IMR-90 (cell line): ENCODE data around the gene CDK1. TPM values are rescaled to one million over a fixed set of nuclear protein-coding genes. Genes with fewer than 3 reads are reported as not detected.

ENCODE experiments used
- ATAC-seq: fragments of 200-7000 bp; cut with Tn5 transposase; 2 replicates; pipeline ENCODE4 v1.9.1; 2020; ENCODE audit warnings: low read depth, mild to moderate bottlenecking, moderate library complexity
- BruUV-seq: library from RNA; stranded (reverse); fragments of 400-500 nt; replicated peaks from 2 replicates; lab custom pipeline; 2021; lab: Mats Ljungman, UMichigan
- CTCF ChIA-PET: fragments of 300-600 bp; formaldehyde crosslinking; extraction: SDS; loops from one replicate; lab custom pipeline; 2021; ENCODE audit warnings: antibody characterized with exemption; lab: Yijun Ruan, JAX
- POLR2A ChIA-PET: fragments of 300-600 bp; sonication (Branson Sonifier 250); formaldehyde crosslinking; loops from one replicate; lab custom pipeline; 2022; ENCODE audit warnings: antibody characterized with exemption; ENCODE audit not compliant: unreplicated experiment; lab: Charles Lee
- DNase-seq: peaks from one replicate; pipeline ENCODE4 v3.0.0; 2013
- H2AFZ ChIP-seq: replicated peaks from 2 replicates; pipeline ENCODE3; 2013; ENCODE audit warnings: low read length, mild to moderate bottlenecking; ENCODE audit not compliant: poor library complexity
- H2AK5ac ChIP-seq: 2 replicates; pipeline ENCODE4 v1.6.1; 2013; ENCODE audit warnings: low read depth, low read length, inconsistent platforms
- H2AK9ac ChIP-seq: replicated peaks from 2 replicates; pipeline ENCODE3; 2013; ENCODE audit warnings: mild to moderate bottlenecking, low read depth, low read length, moderate library complexity; ENCODE audit not compliant: poor library complexity
- H2BK120ac ChIP-seq: 2 replicates; pipeline ENCODE4 v1.6.1; 2013; ENCODE audit warnings: low read depth, low read length, inconsistent platforms
- H2BK15ac ChIP-seq: 3 replicates; pipeline ENCODE4 v1.6.1; 2013; ENCODE audit warnings: low read depth, low read length, inconsistent platforms
- H2BK20ac ChIP-seq: 2 replicates; pipeline ENCODE4 v1.6.1; 2013; ENCODE audit warnings: low read depth, mild to moderate bottlenecking, inconsistent platforms, low read length, moderate library complexity
- H2BK5ac ChIP-seq: 2 replicates; pipeline ENCODE4 v1.6.1; 2013; ENCODE audit warnings: mild to moderate bottlenecking, low read depth, low read length, inconsistent platforms; ENCODE audit not compliant: poor library complexity, severe bottlenecking
- H3K14ac ChIP-seq: replicated peaks from 2 replicates; pipeline ENCODE4 v1.6.1; 2013; ENCODE audit warnings: low read depth, low read length, inconsistent platforms
- H3K18ac ChIP-seq: 2 replicates; pipeline ENCODE4 v1.6.1; 2013; ENCODE audit warnings: low read depth, low read length, control low read depth
- H3K23ac ChIP-seq: 2 replicates; pipeline ENCODE4 v1.6.1; 2013; ENCODE audit warnings: low read depth, low read length, inconsistent platforms
- H3K27ac ChIP-seq: 2 replicates; pipeline ENCODE4 v1.5.1; 2013; ENCODE audit warnings: mild to moderate bottlenecking, control low read depth, low read length; ENCODE audit not compliant: insufficient read depth
- H3K27me3 ChIP-seq: 2 replicates; pipeline ENCODE4 v1.6.1; 2013; ENCODE audit warnings: low read length; ENCODE audit not compliant: control insufficient read depth, insufficient read depth
- H3K36me3 ChIP-seq: 2 replicates; pipeline ENCODE4 v1.6.1; 2013; ENCODE audit warnings: low read length, mixed read lengths; ENCODE audit not compliant: control insufficient read depth, insufficient read depth
- H3K4ac ChIP-seq: 2 replicates; pipeline ENCODE4 v1.6.1; 2013; ENCODE audit warnings: low read depth, low read length, inconsistent platforms
- H3K4me1 ChIP-seq: 2 replicates; pipeline ENCODE4 v1.6.1; 2013; ENCODE audit warnings: low read length, mixed read lengths; ENCODE audit not compliant: control insufficient read depth, insufficient read depth
- H3K4me2 ChIP-seq: 2 replicates; pipeline ENCODE4 v1.6.1; 2013; ENCODE audit warnings: low read depth, mild to moderate bottlenecking, control low read depth, low read length, moderate library complexity
- H3K4me3 ChIP-seq: 2 replicates; pipeline ENCODE4 v1.5.1; 2013; ENCODE audit warnings: low read depth, mild to moderate bottlenecking, control low read depth, low read length, moderate library complexity; ENCODE audit not compliant: insufficient read depth
- H3K56ac ChIP-seq: 2 replicates; pipeline ENCODE4 v1.6.1; 2013; ENCODE audit warnings: low read length, inconsistent platforms; ENCODE audit not compliant: insufficient read depth; ENCODE audit errors: extremely low read depth
- H3K79me1 ChIP-seq, 2 experiments: 2 replicates each; pipeline ENCODE4 v1.6.1; 2013; ENCODE audit warnings: low read length in 2 of 2, inconsistent platforms in 1 of 2, low read depth in 1 of 2
- H3K9ac ChIP-seq: 2 replicates; pipeline ENCODE4 v1.6.1; 2013; ENCODE audit warnings: low read depth, low read length, control low read depth
- H3K9me1 ChIP-seq: 2 replicates; pipeline ENCODE4 v1.6.1; 2013; ENCODE audit warnings: low read length, inconsistent platforms; ENCODE audit not compliant: insufficient read depth
- H3K9me3 ChIP-seq: 2 replicates; pipeline ENCODE4 v1.6.1; 2013; ENCODE audit warnings: low read length; ENCODE audit not compliant: control insufficient read depth, insufficient read depth
- H4K20me1 ChIP-seq: 2 replicates; pipeline ENCODE4 v1.6.1; 2013; ENCODE audit warnings: low read length, inconsistent platforms; ENCODE audit not compliant: insufficient read depth
- H4K5ac ChIP-seq: 2 replicates; pipeline ENCODE4 v1.6.1; 2013; ENCODE audit warnings: mild to moderate bottlenecking, low read depth, low read length, control low read depth
- H4K8ac ChIP-seq, 2 experiments: 2 replicates each; pipeline ENCODE4 v1.6.1; 2013; ENCODE audit warnings: low read depth in 2 of 2, low read length in 2 of 2, control low read depth in 1 of 2, inconsistent platforms in 1 of 2
- H4K91ac ChIP-seq: 2 replicates; pipeline ENCODE4 v1.6.1; 2013; ENCODE audit warnings: low read depth, low read length, inconsistent platforms; ENCODE audit not compliant: insufficient read depth
- CHD1 ChIP-seq: IDR thresholded peaks from 2 replicates; pipeline ENCODE4 v1.6.1; 2012; ENCODE audit warnings: low read depth, low read length, improper control_type of control experiment
- MXI1 ChIP-seq: IDR thresholded peaks from 2 replicates; pipeline ENCODE4 v1.6.1; 2012; ENCODE audit warnings: low read depth, mild to moderate bottlenecking, low read length, moderate library complexity, borderline replicate concordance
- WGBS, 2 experiments: methylation state at CpG; one replicate each; pipeline versions ENCODE4 v1.1.5 to v1.1.7; 2013; ENCODE audit warnings: missing lambda C conversion rate in 2 of 2; ENCODE audit not compliant: insufficient read length in 1 of 2; ENCODE audit errors: extremely low coverage in 2 of 2; 5-methylcytosine and 5-hydroxymethylcytosine counted together
- dilution Hi-C: fragments of 300-500 bp; cut with HindIII; formaldehyde crosslinking; loops from one replicate; pipeline ENCODE4 v1.14.3; 2018; ENCODE audit warnings: low sequenced_read_pairs; ENCODE audit not compliant: unreplicated experiment
- in situ Hi-C: fragments of 300-500 bp; cut with MboI; formaldehyde crosslinking; loops from 3 replicates; pipeline ENCODE4 v1.14.3; 2019; ENCODE audit warnings: low sequenced_read_pairs, inconsistent platforms, mixed read lengths
- intact Hi-C: fragments of 100-400 bp; cut with micrococcal nuclease; formaldehyde crosslinking; loops from 2 replicates; pipeline ENCODE4 v1.10.0; 2022
- polyA plus RNA-seq, 3 experiments: library from polyadenylated mRNA; depleted of rRNA; stranded (reverse); fragments of >200 nt; gene quantifications; 2 replicates each; pipeline ENCODE4 v1.2.3, GENCODE V29; 2012; ENCODE audit warnings: low replicate concordance in 1 of 3
- total RNA-seq: library from RNA; depleted of rRNA; stranded (reverse); fragments of >200 nt; gene quantifications from 2 replicates; pipeline ENCODE4 v1.2.3, GENCODE V29; 2012

CDK1 gene
- total and polyA plus RNA-seq, 2 of the 4 experiments (the other 2 are of a cell fraction): 21.9 to 28.1 TPM

DNA sequence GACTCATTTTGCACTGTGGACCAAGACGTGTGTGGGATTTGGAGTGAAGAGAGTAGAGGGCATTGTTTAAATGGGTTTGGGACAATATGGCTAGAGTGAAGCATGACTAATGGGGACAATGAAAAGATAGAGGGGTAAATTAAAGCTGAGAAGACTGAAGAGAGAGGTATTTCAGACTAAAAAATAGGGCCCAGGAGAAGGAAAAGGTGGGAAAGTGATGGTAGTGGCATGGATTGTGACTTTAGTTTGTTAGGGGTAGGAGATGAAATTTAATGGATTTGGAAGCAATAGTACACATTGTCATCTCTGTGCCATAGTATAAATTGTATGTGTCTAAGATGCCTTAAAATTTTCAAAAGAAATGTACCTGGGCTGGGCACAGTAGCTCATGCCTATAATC, 18.2 kb downstream of the CDK1 start:
- ChIA-PET CTCF (no interaction called here), POLR2A (no interaction called here)
- DNase-seq (no peak), ATAC-seq (no peak)
- H4K91ac ChIP-seq: no peak overlapping the region
- in situ Hi-C loops: no loop called here
- WGBS, 2 experiments: 100% methylated on average over 1 of the region's 1 CpG; no CpG with 5 or more reads in 1 of the 2 experiments
- intact Hi-C loops: no loop called here
- H2AFZ ChIP-seq: no peak overlapping the region
- H4K8ac ChIP-seq: no peak overlapping the region
- peaks cover 20 to 26% of the 10 kb centered on the region in 2 experiments for H3K79me1 ChIP-seq
- no peak overlapping the region for H3K27ac ChIP-seq
- no peak overlapping the region for H3K18ac ChIP-seq
- no peak overlapping the region for H3K23ac ChIP-seq
- no peak overlapping the region; the same call in 1 of the 2 replicates for H2BK20ac ChIP-seq
- no peak overlapping the region for H3K4me3 ChIP-seq
- no peak overlapping the region for H3K9ac ChIP-seq
- no peak overlapping the region for H3K56ac ChIP-seq
- H4K5ac ChIP-seq: no peak overlapping the region
- H3K27me3 ChIP-seq: no peaks in the 10 kb centered on the region
- H2AK9ac ChIP-seq: no peak overlapping the region
- peaks cover 2% of the 10 kb centered on the region; the same call in 1 of the 2 replicates for H3K4me1 ChIP-seq
- H3K4me2 ChIP-seq: no peak overlapping the region
- dilution Hi-C loops: no loop called here
- H3K9me3 ChIP-seq: no peaks in the 10 kb centered on the region
- H2BK120ac ChIP-seq: no peak overlapping the region
- H3K14ac ChIP-seq: no peak overlapping the region
- H4K20me1 ChIP-seq: no peaks in the 10 kb centered on the region
- H2AK5ac ChIP-seq: no peak overlapping the region
- BruUV-seq: no TSS peak
- no peak overlapping the region for H3K4ac ChIP-seq
- 0 out of 2 replicates have a peak, but pooled peaks cover 3% of the 10 kb centered on the region for H3K9me1 ChIP-seq
- no peaks in the 10 kb centered on the region; the same call in 1 of the 2 replicates for H3K36me3 ChIP-seq
- H2BK15ac ChIP-seq: no peak overlapping the region
- no peak overlapping the region for H2BK5ac ChIP-seq
- TF ChIP-seq MXI1 (no peak), CHD1 (no peak)
